EL (cell line): ENCODE data around the gene NPEPPS.

Source experiments
- DNase-seq: peaks from one replicate; pipeline ENCODE4 v3.0.0-alpha.2; 2016

Gene NPEPPS

GRCh38 chr17:47669081-47669480 lies 138.2 kb downstream of the NPEPPS start:
- no peak for DNase-seq

- DNase-seq, result no peak
Measured at GRCh38 chr17:47670064-47670463, 139.2 kb downstream of the NPEPPS start.
